ENCODE measurements around the gene FHAD1. TPM values are rescaled to one million over a fixed set of nuclear protein-coding genes. Genes with fewer than 3 reads are reported as not detected.
"Not testable (repeated sequence)": the region's sequence is repeated elsewhere in the genome, so short reads cannot be mapped to it uniquely, and the experiment has no call there.

The FHAD1 gene
- total and polyA plus RNA-seq, 11 donors, result 0.06 to 1.1 (median 0.12) TPM; not detected in 4

DNA sequence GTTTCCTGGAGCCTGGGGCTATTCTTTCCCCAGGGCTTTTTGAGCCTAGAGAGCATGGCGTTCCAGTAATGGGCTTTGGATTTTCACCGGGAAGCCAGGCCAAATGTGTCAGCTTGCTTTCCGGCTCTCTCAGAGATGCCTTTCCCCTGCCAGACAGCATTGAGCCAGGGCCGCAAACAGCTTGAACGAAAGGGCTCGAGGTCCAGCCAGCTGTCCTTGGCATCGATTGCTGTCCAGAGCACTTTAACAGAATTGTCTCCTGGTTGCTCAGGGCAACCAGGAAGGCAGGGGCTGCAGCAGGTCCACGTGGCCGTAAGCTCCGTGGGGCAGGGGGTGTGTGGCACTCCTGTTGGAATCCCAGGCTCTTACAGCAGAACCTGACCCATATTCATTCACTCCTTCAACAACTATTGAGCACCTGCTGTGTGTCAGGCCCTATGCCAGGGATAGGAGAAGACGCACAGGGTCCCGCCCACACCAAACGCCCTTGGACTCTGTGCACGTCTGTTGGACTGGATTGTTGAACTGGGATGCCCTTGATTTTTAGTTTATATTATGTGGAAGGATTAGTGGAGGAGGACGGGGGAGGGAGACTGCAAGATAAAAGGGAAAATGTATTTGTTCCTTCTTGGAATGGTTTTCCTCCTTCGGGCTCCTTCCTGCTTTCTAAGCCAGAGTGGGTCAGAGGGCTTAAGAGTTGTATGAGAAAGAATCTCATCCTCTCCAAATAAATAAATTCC is 123.9 kb downstream of the FHAD1 start:
- no peak overlapping the region for H3K4me3 ChIP-seq
- peaks cover 0 to 17% (median 8%) of the 10 kb centered on the region in 12 donors for H3K4me1 ChIP-seq
- intact Hi-C loops (cut with DNase I), result loop anchor here in 2 of 10 donors (5.0 kb wide), 2 partner anchors 39 to 44 kb away; no protein-coding TSS in a partner anchor
- ATAC-seq, result peak; percentile 70 to 93 (median 88)
- H3K36me3 ChIP-seq, result no peaks in the 10 kb centered on the region
- 30 to 40% (median 35%) methylated on average over 16 of the region's 16 CpGs for WGBS, 4 donors
- TF ChIP-seq POLR2A (IDR thresholded peaks at IDR 0.05), result no peak
- TF ChIP-seq CTCF (IDR thresholded peaks at IDR 0.05), result no peak
- no peaks in the 10 kb centered on the region for H3K27me3 ChIP-seq
- H3K27ac ChIP-seq, result peak overlapping the region in 10 of 12 donors; percentile 26 to 62 (median 48)
- DNase-seq, result peak; percentile 47 to 79 (median 71)
- no peaks in the 10 kb centered on the region for H3K9me3 ChIP-seq

DNA sequence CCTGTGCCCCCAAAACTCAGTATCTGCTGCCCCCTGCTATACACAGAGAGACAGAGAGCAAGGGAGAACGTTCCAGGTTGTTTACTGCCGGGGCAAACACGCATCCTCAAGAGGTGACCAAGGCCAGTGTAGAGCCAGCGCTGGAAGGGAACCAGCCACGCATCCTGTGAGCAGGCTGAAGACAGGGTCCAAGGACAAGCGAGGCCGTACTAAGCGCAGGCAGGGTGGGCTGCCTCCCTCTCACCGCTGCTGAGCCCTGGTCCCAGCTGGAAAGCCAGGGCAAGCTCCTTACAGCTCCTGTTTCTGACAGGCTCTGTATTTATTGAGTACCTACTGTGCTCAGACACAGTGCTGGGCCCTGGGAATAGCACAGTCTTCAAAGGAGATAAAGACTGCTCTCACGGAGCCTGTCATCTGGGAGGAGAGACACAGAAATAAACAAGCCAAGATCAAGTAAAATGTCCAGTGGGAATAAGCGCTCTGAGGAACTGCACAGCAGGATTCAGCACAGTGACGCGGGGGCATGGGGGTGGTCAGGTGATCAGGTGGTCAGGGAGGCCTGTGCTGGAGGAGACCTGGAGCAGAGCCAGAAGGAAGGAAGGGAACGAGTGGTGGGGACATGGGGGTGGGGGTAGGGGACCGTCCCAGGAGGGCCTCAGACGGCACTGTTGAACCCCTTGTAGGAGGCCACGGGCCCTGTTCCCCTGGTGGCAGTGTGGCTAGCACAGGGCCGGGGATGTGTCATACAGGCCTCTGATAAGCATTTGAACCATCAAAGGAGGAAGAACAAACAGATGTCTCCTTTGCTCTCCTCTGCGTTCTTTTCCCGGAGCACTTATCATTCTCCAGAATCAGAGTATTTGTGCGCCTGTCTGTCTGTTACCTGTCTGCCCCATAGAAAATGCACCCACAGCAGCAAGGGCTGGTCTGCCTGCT is 124.9 kb downstream of the FHAD1 start:
- TF ChIP-seq CTCF (IDR thresholded peaks at IDR 0.05), result no peak
- TF ChIP-seq POLR2A (IDR thresholded peaks at IDR 0.05), result no peak
- H3K27ac ChIP-seq, result peak overlapping the region in 5 of 12 donors; percentile 8 to 62 (median 41)

GRCh38 chr1:15378729-15379128 is 131.7 kb downstream of the FHAD1 start:
- ATAC-seq, result no peak
- WGBS, 4 donors, result 90 to 93% (median 92%) methylated on average over 8 of the region's 8 CpGs
- no peak for DNase-seq
- no peak overlapping the region for H3K4me3 ChIP-seq
- TF ChIP-seq POLR2A (IDR thresholded peaks at IDR 0.05), result no peak
- no peak for TF ChIP-seq CTCF (IDR thresholded peaks at IDR 0.05)
- H3K36me3 ChIP-seq, result no peaks in the 10 kb centered on the region
- intact Hi-C loops (cut with DNase I), result no loop called here
- peaks cover 0 to 4% (median 0%) of the 10 kb centered on the region in 12 donors for H3K4me1 ChIP-seq
- no peaks in the 10 kb centered on the region for H3K9me3 ChIP-seq
- H3K27me3 ChIP-seq, result peaks cover 0 to 4% (median 0%) of the 10 kb centered on the region in 9 donors
- no peak overlapping the region for H3K27ac ChIP-seq

More for the DNA sequence above, 124.9 kb downstream of the FHAD1 start:
- no peak overlapping the region for H3K4me3 ChIP-seq
- H3K27me3 ChIP-seq, result no peaks in the 10 kb centered on the region
- no peaks in the 10 kb centered on the region for H3K9me3 ChIP-seq
- peak in 2 of 5 donors; percentile 31 to 46 for DNase-seq
- intact Hi-C loops (cut with DNase I), result loop anchor here in 2 of 10 donors (5.0 kb wide), 2 partner anchors 40 to 45 kb away; no protein-coding TSS in a partner anchor
- H3K36me3 ChIP-seq, result no peaks in the 10 kb centered on the region
- H3K4me1 ChIP-seq, result peaks cover 0 to 17% (median 8%) of the 10 kb centered on the region in 12 donors
- ATAC-seq, result peak in 3 of 4 donors; percentile 7 to 45 (median 29)
- 72 to 82% (median 73%) methylated on average over 17 to 21 of the region's 21 CpGs for WGBS, 4 donors

- H3K9me3 ChIP-seq; DNase-seq; H3K4me1 ChIP-seq; H3K4me3 ChIP-seq; H3K36me3 ChIP-seq; H3K27me3 ChIP-seq; intact Hi-C loops (cut with DNase I); H3K27ac ChIP-seq; ATAC-seq: not testable (repeated sequence)
- 60 to 69% (median 66%) methylated on average over 8 to 9 of the region's 9 CpGs for WGBS, 4 donors
Measured at GRCh38 chr1:15379151-15379550, 132.1 kb downstream of the FHAD1 start.
